HEK293 (cell line): ENCODE results near the gene PNPLA5.

Source experiments
- CTCF ChIA-PET: fragments of 350-600 bp; formaldehyde crosslinking; extraction: SDS; loops from one replicate; lab custom pipeline; 2021; ENCODE audit warnings: antibody characterized with exemption; lab: Yijun Ruan, JAX
- POLR2A ChIA-PET: fragments of 300-600 bp; formaldehyde crosslinking; extraction: SDS; loops from one replicate; lab custom pipeline; 2020; ENCODE audit warnings: antibody characterized with exemption, inconsistent platforms; lab: Yijun Ruan, JAX
- H3K27ac ChIP-seq: fragments of 200-500 bp; sonication (Bioruptor generic); 2 replicates; pipeline ENCODE4 v1.5.1; 2014; ENCODE audit warnings: low read depth, low read length, control low read depth, inconsistent platforms; ENCODE audit errors: extremely low read depth
- H3K36me3 ChIP-seq, 2 experiments: fragments of 200-500 bp in 1 of 2; sonication (Bioruptor generic) in 1 of 2; 1 replicate in 1 of 2; 2 replicates in 1 of 2; pipeline ENCODE4 v1.5.1; 2014 to 2017; ENCODE audit warnings: inconsistent platforms in 2 of 2, low read length in 2 of 2; ENCODE audit not compliant: control insufficient read depth in 2 of 2, insufficient read depth in 1 of 2
- H3K4me1 ChIP-seq: fragments of 200-500 bp; sonication (Bioruptor generic); 2 replicates; pipeline ENCODE4 v1.5.1; 2014; ENCODE audit warnings: mild to moderate bottlenecking, low read length, inconsistent platforms; ENCODE audit not compliant: control insufficient read depth, insufficient read depth
- H3K4me3 ChIP-seq: 2 replicates; pipeline ENCODE4 v1.5.1; 2011; ENCODE audit warnings: low read depth, mild to moderate bottlenecking, control low read depth, low read length, moderate library complexity
- H3K9me3 ChIP-seq: fragments of 200-500 bp; sonication (Bioruptor generic); 2 replicates; pipeline ENCODE4 v1.5.1; 2014; ENCODE audit warnings: low read depth, low read length, inconsistent platforms; ENCODE audit not compliant: control insufficient read depth, insufficient read depth
- ATF2 ChIP-seq: fragments of 450-650 bp; formaldehyde crosslinking; IDR thresholded peaks from 2 replicates; pipeline ENCODE4 v1.5.1; 2016; ENCODE audit warnings: missing biosample characterization, missing genetic modification characterization, low read depth
- BCL11B ChIP-seq: fragments of 450-650 bp; formaldehyde crosslinking; IDR thresholded peaks from 2 replicates; pipeline ENCODE4 v1.5.1; 2016; ENCODE audit warnings: low read depth, missing biosample characterization, missing genetic modification characterization
- SP2 ChIP-seq: fragments of 450-650 bp; formaldehyde crosslinking; IDR thresholded peaks from 2 replicates; pipeline ENCODE4 v1.5.1; 2016; ENCODE audit warnings: missing biosample characterization, missing genetic modification characterization
- SP3 ChIP-seq: fragments of 450-650 bp; formaldehyde crosslinking; IDR thresholded peaks from 2 replicates; pipeline ENCODE4 v1.5.1; 2016; ENCODE audit warnings: missing biosample characterization, missing genetic modification characterization
- ZBTB44 ChIP-seq: fragments of 450-650 bp; IDR thresholded peaks from 2 replicates; pipeline ENCODE4 v1.5.1; 2018; ENCODE audit warnings: missing biosample characterization, mild to moderate bottlenecking, missing genetic modification characterization
- ZFP3 ChIP-seq: fragments of 450-650 bp; formaldehyde crosslinking; IDR thresholded peaks from 2 replicates; pipeline ENCODE4 v1.5.1; 2016; ENCODE audit warnings: low read depth, missing biosample characterization, missing genetic modification characterization
- ZNF221 ChIP-seq: fragments of 450-650 bp; formaldehyde crosslinking; IDR thresholded peaks from 2 replicates; pipeline ENCODE4 v1.5.1; 2017; ENCODE audit warnings: missing biosample characterization, missing genetic modification characterization, borderline replicate concordance
- ZNF302 ChIP-seq: fragments of 450-650 bp; formaldehyde crosslinking; IDR thresholded peaks from 2 replicates; pipeline ENCODE4 v1.5.1; 2016; ENCODE audit warnings: missing biosample characterization, missing genetic modification characterization, low read depth
- ZNF37A ChIP-seq: fragments of 450-650 bp; IDR thresholded peaks from 2 replicates; pipeline ENCODE4 v1.5.1; 2018; ENCODE audit warnings: missing biosample characterization, missing genetic modification characterization
- ZNF624 ChIP-seq: fragments of 450-650 bp; formaldehyde crosslinking; IDR thresholded peaks from 2 replicates; pipeline ENCODE4 v1.5.1; 2017; ENCODE audit warnings: missing biosample characterization, missing genetic modification characterization
- ZNF626 ChIP-seq: fragments of 450-650 bp; sonication (Bioruptor Pico); formaldehyde crosslinking; IDR thresholded peaks from 2 replicates; pipeline ENCODE4 v1.5.1; 2018; ENCODE audit warnings: missing biosample characterization, missing genetic modification characterization, inconsistent platforms
- ZNF707 ChIP-seq: fragments of 450-650 bp; formaldehyde crosslinking; IDR thresholded peaks from 2 replicates; pipeline ENCODE4 v1.5.1; 2016; ENCODE audit warnings: missing biosample characterization, missing genetic modification characterization
- ZNF785 ChIP-seq: fragments of 450-650 bp; formaldehyde crosslinking; IDR thresholded peaks from 2 replicates; pipeline ENCODE4 v1.5.1; 2016; ENCODE audit warnings: missing biosample characterization, missing genetic modification characterization
- ZNF843 ChIP-seq: fragments of 450-650 bp; formaldehyde crosslinking; IDR thresholded peaks from 2 replicates; pipeline ENCODE4 v1.5.1; 2016; ENCODE audit warnings: missing biosample characterization, missing genetic modification characterization
- TF ChIP-seq, protein P1 (sequence below): fragments of 450-650 bp; formaldehyde crosslinking; IDR thresholded peaks from 2 replicates; pipeline ENCODE4 v1.5.1; 2017; ENCODE audit warnings: missing biosample characterization, missing genetic modification characterization
- TF ChIP-seq, protein P2 (sequence below): fragments of 450-650 bp; formaldehyde crosslinking; IDR thresholded peaks from 2 replicates; pipeline ENCODE4 v1.5.1; 2016; ENCODE audit warnings: missing biosample characterization, missing genetic modification characterization
- TF ChIP-seq, protein P3 (sequence below): fragments of 450-650 bp; formaldehyde crosslinking; IDR thresholded peaks from 2 replicates; pipeline ENCODE4 v1.5.1; 2016; ENCODE audit warnings: missing biosample characterization, missing genetic modification characterization
- TF ChIP-seq, protein P4 (sequence below): fragments of 450-650 bp; formaldehyde crosslinking; IDR thresholded peaks from 2 replicates; pipeline ENCODE4 v1.5.1; 2016; ENCODE audit warnings: missing biosample characterization, missing genetic modification characterization, borderline replicate concordance
- TF ChIP-seq, protein P5 (sequence below): fragments of 450-650 bp; formaldehyde crosslinking; IDR thresholded peaks from 2 replicates; pipeline ENCODE4 v1.5.1; 2016; ENCODE audit warnings: missing biosample characterization, missing genetic modification characterization

PNPLA5 gene

DNA sequence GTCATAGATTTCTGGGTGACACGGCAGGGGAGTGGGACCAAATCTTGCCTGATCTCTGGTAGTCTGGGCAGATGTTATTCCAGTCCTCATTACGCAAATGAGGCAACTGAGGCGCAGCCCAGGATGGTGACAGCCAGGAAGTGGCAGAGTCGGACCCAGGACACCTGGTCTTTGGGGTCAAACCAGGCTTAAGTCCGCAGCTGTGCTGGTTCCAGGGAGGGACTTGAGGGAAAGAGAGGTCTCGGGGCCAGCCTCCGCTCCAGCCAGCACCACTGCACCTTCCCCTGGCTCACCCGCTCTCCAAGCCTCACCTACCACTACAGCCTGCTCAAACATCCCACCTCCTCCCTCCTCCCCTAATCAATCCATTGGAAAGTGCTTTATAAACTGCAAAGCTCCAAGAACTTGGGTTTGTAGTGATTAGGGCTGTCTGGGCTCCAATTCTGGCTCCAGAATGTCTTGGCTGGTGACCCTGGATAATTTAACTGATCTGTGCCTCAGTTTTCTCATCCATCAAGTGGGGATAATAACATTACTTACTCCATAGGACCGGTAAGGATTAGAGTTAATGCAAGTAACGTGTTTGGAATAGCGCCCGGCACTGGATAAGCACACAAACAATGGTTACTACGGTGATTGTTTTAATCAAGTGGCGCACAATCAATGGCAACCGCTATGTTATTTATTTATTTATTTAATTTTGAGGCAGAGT lies 526 bp upstream of the PNPLA5 start:
- Histone ChIP-seq H3K9me3 (no peaks in the 10 kb centered on the region), H3K4me1 (no peaks in the 10 kb centered on the region; the same call in 1 of the 2 replicates), H3K27ac (no peak overlapping the region), H3K4me3 (no peak overlapping the region), H3K36me3 (no peaks in the 10 kb centered on the region)
- ChIA-PET POLR2A (interaction anchor here (0.5 kb wide), 1 partner anchor 32 kb away, joined by 3 read pairs; no protein-coding TSS in a partner anchor), CTCF (interaction anchor here (0.6 to 1.7 kb wide), 3 partner anchors 9 to 54 kb away, joined by 4 to 7 read pairs (median 5); no protein-coding TSS in a partner anchor)
- TF ChIP-seq ZNF37A (tag by site-specific recombination) (no peak), ZNF302 (tag by site-specific recombination) (no peak), SP3 (no peak), ZNF707 (tag by site-specific recombination) (no peak), SP2 (tag by site-specific recombination) (no peak), ZBTB44 (tag by site-specific recombination) (no peak), ZFP3 (no peak), ZNF785 (no peak), BCL11B (tag by site-specific recombination) (no peak), ZNF626 (tag by site-specific recombination) (no peak), ZNF221 (tag by site-specific recombination) (no peak), ZNF624 (no peak), ZNF843 (tag by site-specific recombination) (no peak), ATF2 (no peak)
- TF ChIP-seq, protein P1, sequence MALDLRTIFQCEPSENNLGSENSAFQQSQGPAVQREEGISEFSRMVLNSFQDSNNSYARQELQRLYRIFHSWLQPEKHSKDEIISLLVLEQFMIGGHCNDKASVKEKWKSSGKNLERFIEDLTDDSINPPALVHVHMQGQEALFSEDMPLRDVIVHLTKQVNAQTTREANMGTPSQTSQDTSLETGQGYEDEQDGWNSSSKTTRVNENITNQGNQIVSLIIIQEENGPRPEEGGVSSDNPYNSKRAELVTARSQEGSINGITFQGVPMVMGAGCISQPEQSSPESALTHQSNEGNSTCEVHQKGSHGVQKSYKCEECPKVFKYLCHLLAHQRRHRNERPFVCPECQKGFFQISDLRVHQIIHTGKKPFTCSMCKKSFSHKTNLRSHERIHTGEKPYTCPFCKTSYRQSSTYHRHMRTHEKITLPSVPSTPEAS (tag by site-specific recombination): no peak
- TF ChIP-seq, protein P2, sequence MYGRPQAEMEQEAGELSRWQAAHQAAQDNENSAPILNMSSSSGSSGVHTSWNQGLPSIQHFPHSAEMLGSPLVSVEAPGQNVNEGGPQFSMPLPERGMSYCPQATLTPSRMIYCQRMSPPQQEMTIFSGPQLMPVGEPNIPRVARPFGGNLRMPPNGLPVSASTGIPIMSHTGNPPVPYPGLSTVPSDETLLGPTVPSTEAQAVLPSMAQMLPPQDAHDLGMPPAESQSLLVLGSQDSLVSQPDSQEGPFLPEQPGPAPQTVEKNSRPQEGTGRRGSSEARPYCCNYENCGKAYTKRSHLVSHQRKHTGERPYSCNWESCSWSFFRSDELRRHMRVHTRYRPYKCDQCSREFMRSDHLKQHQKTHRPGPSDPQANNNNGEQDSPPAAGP: no peak
- TF ChIP-seq, protein P3, sequence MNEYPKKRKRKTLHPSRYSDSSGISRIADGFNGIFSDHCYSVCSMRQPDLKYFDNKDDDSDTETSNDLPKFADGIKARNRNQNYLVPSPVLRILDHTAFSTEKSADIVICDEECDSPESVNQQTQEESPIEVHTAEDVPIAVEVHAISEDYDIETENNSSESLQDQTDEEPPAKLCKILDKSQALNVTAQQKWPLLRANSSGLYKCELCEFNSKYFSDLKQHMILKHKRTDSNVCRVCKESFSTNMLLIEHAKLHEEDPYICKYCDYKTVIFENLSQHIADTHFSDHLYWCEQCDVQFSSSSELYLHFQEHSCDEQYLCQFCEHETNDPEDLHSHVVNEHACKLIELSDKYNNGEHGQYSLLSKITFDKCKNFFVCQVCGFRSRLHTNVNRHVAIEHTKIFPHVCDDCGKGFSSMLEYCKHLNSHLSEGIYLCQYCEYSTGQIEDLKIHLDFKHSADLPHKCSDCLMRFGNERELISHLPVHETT (tag by site-specific recombination): no peak
- TF ChIP-seq, protein P4, sequence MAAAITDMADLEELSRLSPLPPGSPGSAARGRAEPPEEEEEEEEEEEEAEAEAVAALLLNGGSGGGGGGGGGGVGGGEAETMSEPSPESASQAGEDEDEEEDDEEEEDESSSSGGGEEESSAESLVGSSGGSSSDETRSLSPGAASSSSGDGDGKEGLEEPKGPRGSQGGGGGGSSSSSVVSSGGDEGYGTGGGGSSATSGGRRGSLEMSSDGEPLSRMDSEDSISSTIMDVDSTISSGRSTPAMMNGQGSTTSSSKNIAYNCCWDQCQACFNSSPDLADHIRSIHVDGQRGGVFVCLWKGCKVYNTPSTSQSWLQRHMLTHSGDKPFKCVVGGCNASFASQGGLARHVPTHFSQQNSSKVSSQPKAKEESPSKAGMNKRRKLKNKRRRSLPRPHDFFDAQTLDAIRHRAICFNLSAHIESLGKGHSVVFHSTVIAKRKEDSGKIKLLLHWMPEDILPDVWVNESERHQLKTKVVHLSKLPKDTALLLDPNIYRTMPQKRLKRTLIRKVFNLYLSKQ (tag by site-specific recombination): no peak
- TF ChIP-seq, protein P5, sequence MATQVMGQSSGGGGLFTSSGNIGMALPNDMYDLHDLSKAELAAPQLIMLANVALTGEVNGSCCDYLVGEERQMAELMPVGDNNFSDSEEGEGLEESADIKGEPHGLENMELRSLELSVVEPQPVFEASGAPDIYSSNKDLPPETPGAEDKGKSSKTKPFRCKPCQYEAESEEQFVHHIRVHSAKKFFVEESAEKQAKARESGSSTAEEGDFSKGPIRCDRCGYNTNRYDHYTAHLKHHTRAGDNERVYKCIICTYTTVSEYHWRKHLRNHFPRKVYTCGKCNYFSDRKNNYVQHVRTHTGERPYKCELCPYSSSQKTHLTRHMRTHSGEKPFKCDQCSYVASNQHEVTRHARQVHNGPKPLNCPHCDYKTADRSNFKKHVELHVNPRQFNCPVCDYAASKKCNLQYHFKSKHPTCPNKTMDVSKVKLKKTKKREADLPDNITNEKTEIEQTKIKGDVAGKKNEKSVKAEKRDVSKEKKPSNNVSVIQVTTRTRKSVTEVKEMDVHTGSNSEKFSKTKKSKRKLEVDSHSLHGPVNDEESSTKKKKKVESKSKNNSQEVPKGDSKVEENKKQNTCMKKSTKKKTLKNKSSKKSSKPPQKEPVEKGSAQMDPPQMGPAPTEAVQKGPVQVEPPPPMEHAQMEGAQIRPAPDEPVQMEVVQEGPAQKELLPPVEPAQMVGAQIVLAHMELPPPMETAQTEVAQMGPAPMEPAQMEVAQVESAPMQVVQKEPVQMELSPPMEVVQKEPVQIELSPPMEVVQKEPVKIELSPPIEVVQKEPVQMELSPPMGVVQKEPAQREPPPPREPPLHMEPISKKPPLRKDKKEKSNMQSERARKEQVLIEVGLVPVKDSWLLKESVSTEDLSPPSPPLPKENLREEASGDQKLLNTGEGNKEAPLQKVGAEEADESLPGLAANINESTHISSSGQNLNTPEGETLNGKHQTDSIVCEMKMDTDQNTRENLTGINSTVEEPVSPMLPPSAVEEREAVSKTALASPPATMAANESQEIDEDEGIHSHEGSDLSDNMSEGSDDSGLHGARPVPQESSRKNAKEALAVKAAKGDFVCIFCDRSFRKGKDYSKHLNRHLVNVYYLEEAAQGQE (tag by site-specific recombination): no peak
